ENCODE data around the gene MELTF. TPM values are rescaled to one million over a fixed set of nuclear protein-coding genes. Genes with fewer than 3 reads are reported as not detected.

Gene MELTF
- total RNA-seq, 1 experiment from 2014 or later, result 9.2 TPM

DNA sequence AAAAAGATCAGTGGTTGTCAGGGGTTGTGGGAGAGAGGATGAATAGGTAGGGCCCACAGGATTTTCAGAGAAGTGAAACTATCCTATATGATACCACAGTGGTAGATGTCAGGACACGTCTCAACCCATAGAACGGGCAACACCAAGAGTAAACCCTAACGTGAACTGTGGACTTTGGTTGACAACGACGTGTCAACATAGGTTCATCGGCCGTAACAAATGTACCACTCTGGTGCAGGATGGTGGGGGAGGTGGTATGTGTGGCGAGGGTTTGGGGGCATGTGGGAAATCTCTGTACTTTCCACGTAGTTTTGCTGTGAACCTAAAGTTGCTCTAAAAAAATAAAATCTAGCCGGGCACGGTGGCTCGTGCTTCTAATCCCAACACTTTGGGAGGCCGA lies 48.0 kb downstream of the MELTF start:
- peaks cover 11 to 14% of the 10 kb centered on the region in 2 experiments for H3K9me3 Mint-ChIP-seq
- Histone ChIP-seq H3K56ac (ENCODE audit: insufficient read length, low read depth, low read length) (no peak overlapping the region), H3K79me1 (ENCODE audit: insufficient read depth, low read depth, low read length, poor library complexity, severe bottlenecking) (no peaks in the 10 kb centered on the region), H3K79me2 (ENCODE audit: insufficient read depth, low read length) (no peaks in the 10 kb centered on the region), H3K23ac (ENCODE audit: insufficient read length, low read depth, low read length) (no peak overlapping the region), H2AK5ac (ENCODE audit: insufficient read length, low read length) (no peak overlapping the region), H4K5ac (ENCODE audit: insufficient read length, low read depth, low read length) (no peak overlapping the region), H3K14ac (ENCODE audit: insufficient read depth, low read length) (no peak overlapping the region), H3K27ac (ENCODE audit: insufficient read length, low read depth, low read length) (no peak overlapping the region), H3K4me2 (ENCODE audit: insufficient read depth, insufficient read length, low read length) (no peak overlapping the region), H3K4ac (ENCODE audit: low read depth, low read length) (no peak overlapping the region), H4K20me1 (ENCODE audit: control insufficient read depth, insufficient read depth, insufficient read length) (no peaks in the 10 kb centered on the region), H3K9me3 (ENCODE audit: control insufficient read depth, low read depth, low read length) (no peaks in the 10 kb centered on the region), H3T11ph (ENCODE audit: low read length) (no peak overlapping the region), H2BK20ac (ENCODE audit: low read depth, low read length, poor library complexity, severe bottlenecking) (no peak overlapping the region), H2BK120ac (ENCODE audit: low read depth, low read length, poor library complexity, severe bottlenecking) (no peak overlapping the region), H4K8ac (replicated peaks; ENCODE audit: insufficient read length, low read depth, low read length) (no peak overlapping the region), H3K18ac (ENCODE audit: insufficient read length, low read depth, low read length) (no peak overlapping the region), H2BK15ac (ENCODE audit: low read depth, low read length) (no peak overlapping the region), H2BK5ac (ENCODE audit: insufficient read length, low read length) (no peak overlapping the region), H3K27me3 (ENCODE audit: insufficient read depth, low read length) (no peaks in the 10 kb centered on the region), H2AFZ (ENCODE audit: low read length) (no peak overlapping the region), H3K23me2 (ENCODE audit: insufficient read length, low read depth, low read length, poor library complexity, severe bottlenecking) (no peaks in the 10 kb centered on the region), H3K4me1 (ENCODE audit: insufficient read depth, low read length) (no peaks in the 10 kb centered on the region; the same call in 1 of the 2 replicates), H3K9ac (ENCODE audit: extremely low read depth, insufficient read length, low read length) (no peak overlapping the region), H2BK12ac (ENCODE audit: insufficient read length, low read depth, low read length) (no peak overlapping the region), H4K91ac (ENCODE audit: insufficient read length, low read depth, low read length) (no peak overlapping the region)
- peaks cover 14% of the 10 kb centered on the region for H3K27me3 Mint-ChIP-seq (ENCODE audit: low read depth)
- no peak overlapping the region for H3K4me3 Mint-ChIP-seq
- no CpG with 5 or more reads among the region's 13 CpGs for WGBS (ENCODE audit: extremely low coverage, insufficient read length, low lambda C conversion rate)
- H3K4me1 Mint-ChIP-seq, result peaks cover 0 to 4% of the 10 kb centered on the region in 2 experiments; a peak in 2 of 4 replicates
- TF ChIP-seq, protein P1, sequence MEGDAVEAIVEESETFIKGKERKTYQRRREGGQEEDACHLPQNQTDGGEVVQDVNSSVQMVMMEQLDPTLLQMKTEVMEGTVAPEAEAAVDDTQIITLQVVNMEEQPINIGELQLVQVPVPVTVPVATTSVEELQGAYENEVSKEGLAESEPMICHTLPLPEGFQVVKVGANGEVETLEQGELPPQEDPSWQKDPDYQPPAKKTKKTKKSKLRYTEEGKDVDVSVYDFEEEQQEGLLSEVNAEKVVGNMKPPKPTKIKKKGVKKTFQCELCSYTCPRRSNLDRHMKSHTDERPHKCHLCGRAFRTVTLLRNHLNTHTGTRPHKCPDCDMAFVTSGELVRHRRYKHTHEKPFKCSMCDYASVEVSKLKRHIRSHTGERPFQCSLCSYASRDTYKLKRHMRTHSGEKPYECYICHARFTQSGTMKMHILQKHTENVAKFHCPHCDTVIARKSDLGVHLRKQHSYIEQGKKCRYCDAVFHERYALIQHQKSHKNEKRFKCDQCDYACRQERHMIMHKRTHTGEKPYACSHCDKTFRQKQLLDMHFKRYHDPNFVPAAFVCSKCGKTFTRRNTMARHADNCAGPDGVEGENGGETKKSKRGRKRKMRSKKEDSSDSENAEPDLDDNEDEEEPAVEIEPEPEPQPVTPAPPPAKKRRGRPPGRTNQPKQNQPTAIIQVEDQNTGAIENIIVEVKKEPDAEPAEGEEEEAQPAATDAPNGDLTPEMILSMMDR (conservative IDR thresholded peaks at IDR 0.05), result no peak
- no peak for DNase-seq
- no peak overlapping the region for H3K27ac Mint-ChIP-seq
- H3K36me3 Mint-ChIP-seq (ENCODE audit: insufficient read depth in 1 of 3, low read depth in 3 of 3), result peaks cover 0 to 9% (median 8%) of the 10 kb centered on the region in 3 experiments; a peak in 3 of 7 replicates

All from H9 (cell line).